Activated CD8-positive, alpha-beta memory T cell treated with anti-CD3 and anti-CD28 coated beads for 24 hours (primary cell): ENCODE measurements around the gene EFEMP1.

ENCODE experiments used
- DNase-seq: peaks from one replicate; pipeline ENCODE4 v3.0.0-alpha.2; 2020

The EFEMP1 gene

DNA sequence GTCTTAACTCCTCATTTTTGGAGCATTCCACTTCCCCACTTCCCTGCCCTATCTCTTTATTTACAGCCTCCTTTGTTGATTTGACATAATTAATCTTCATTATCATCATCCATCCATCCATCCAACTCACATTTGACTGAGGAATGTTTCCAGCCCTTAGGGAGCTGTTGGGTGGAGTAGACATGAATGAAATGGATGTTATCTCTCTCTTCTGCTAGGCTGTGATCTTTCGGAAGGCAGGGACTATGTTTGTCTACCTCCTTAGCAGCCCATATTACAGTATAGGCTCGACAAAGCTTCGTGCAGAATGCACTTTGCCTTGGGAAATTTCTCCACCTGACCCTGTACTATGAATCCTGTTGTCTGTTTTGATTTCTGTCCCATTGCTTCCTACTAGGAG lies 7.7 kb upstream of the EFEMP1 start:
- no peak for DNase-seq

DNA sequence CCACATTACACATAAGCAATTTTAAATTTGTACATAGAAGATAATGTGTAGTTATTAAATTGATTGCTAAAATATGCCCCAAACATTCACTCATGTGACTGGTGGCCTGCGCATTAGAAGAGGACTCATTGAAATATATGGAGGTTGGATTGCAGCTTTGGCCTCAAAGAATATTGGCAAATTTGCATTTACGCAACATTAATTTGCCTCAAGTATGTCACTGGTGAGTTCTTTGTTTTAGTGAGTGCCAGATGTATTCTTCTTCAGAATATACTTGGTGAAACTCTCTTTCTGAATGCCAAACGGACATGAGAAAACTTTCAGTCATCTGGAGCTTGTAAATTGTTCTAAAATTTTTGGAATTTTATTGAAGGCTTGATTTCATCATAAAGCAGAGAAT lies 5.9 kb upstream of the EFEMP1 start:
- DNase-seq: no peak

DNA sequence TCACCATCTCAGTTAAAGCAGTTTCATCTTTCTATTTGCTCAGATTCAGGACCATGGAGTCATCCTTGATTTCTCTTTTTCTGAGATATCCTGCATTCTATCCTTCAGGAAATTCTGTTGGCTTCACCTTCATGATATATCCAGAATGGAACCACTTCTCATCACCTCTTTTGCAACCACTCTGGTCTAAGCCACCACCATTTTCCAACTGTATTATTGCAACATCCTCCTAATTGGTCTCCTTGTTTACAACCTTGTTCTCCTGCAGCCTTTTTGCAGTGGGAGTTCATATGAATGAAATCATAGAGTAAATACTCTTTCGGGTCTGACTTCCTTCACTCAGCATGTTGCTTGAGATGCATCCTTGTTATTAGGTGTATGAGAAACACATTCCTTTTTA lies 3.4 kb upstream of the EFEMP1 start:
- no peak for DNase-seq

DNA sequence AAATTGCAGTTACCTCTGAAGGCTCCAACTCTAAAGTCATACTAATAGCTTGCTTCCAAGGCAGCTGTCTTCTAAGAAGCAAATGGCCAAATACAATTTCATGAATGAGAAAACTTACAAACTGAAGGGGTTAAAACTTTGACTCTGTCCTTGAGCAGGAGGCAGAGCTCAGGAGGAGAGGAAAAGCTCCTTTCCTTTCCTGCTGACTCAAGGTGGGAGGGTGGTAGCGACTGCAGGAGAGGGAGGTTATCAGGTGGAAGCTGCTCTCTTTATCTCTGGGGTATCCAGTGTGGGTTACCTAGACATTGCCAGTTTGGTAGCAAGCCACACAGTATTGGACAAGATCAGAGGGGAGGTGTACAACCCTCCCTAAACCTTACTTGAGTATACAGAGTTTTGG lies 2.7 kb upstream of the EFEMP1 start:
- DNase-seq: no peak

DNA sequence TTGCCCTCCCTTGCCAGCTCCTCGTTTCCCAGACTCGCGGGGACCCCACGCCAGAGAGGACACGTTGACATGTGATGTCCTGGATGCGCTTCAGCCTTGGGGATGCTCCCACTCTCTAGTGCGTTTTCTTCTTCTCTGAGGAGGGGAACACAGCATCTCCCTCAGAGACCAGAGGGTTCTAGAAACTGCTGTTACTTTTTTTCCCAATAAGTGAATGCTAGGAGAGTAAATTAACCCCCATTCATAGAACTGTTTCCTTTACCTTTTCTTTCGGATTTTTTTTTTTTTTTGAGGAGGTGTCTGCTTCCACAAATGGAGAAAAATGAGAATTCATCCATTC lies 370 bp upstream of the EFEMP1 start:
- no peak for DNase-seq

DNA sequence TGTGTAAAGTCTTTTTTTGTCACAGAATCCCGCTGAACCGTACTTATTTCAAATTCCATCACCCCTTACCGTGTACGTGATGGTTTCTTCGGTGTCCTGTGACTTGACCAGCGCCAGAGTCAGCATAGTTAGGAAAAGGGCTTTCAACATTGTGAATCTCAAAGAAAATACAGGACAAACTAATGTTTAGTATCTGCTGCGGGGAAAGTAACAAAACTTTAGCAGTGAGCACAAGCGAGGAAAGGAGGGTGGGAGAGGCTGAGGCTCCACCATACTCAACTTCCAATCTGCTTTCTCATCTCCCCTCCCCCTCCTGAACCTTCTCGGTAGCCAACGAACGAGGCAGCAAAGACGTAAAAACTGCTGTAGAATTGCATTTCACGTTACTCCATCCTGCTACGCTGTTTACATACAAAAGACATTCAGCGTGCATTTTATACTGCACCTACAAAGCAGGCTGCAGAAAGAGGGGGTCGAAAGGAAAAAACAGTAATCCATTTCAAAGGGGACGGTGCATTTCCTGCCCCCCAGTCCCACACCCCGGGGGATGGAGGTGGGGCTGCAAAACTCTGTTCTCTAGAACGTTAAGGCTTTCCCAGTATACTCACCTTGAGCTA lies 1.2 kb downstream of the EFEMP1 start:
- DNase-seq: no peak

DNA sequence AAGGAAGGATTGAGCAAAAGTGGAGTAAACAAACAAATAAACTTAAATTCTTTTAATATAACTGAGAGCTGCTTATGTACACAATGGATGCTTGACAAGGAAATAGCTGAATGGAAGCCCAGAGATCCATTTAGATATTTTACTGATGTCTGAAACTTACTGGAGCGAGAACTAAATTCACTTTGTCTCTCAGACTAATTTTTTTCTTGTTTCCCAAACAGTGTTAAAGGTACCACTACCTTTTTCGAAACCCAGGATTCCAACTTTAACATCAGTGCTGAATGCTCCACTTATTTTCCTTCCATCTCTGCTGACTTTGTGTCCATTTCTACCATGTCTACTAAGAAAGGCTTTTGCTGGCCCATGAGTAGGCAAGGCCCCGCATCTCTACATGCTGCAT lies 4.0 kb downstream of the EFEMP1 start:
- DNase-seq: no peak

DNA sequence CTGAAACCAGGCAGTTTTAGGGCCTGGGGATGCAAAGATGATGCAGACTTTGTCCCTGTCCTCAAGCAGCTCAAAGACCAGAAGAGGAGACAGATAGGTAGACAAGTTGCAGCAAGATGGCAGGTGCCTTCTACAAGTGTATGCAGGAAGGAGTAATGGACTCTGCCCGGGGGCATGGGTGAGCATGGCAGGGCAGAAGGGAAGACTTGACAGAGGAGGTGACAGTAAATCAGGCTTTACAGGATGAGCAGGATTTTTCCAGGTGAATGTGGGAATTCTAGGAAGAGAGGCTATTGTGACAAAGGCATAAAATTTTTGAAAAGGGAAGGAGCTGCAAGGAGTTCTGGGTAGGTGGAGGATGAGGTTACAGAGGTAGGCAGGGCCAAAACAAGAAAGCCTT lies 4.7 kb downstream of the EFEMP1 start:
- no peak for DNase-seq

DNA sequence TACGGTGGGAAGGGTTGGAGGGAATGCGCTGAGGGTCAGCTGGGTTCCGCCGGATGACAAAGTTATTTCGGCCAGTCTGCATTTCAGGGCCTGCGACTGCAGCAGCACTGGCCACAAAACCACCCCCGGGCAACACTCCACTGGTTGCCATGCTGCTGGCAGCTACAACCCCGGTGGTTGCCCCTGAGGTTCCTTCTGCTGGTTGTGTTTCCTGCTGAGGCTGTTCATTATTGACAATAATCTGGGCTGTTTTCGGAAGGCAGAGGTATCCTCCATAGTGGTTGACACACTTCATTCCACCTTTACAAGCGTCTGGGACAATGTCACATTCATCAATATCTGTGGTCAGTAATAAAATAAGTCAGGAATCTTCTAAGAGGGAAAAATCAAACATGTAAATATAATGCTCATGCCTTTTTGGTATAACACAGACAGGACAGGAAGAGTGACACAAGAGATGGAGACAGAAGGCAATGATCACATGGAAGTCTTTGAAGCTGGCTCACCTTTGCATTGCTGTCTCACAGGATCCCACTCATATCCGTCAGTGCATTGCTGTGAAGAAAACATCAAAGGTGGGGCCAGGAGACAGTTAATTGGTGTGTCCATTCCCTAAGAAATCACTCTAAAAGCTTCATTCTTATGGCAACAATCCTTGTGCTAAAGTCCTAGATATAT lies 5.7 kb downstream of the EFEMP1 start:
- DNase-seq: no peak

DNA sequence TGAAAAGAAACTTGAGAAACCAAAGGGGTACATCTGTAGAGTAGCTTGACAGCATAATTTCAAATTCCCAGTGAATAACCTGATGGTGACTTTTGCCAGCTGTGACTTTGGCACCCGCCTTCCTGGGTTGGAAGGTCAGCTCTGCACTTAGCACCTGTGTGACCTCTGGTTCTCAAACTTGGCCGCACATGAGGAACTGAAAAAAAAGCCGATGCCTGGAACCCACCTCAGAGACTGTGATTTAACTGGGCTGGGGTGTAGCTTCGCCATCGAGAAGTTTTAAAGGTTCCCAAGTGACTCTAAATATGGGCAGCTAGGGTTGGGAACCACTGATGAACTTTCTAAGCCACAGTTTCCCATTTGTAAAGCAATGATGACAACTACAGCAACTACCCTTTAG lies 6.5 kb downstream of the EFEMP1 start:
- DNase-seq: no peak

DNA sequence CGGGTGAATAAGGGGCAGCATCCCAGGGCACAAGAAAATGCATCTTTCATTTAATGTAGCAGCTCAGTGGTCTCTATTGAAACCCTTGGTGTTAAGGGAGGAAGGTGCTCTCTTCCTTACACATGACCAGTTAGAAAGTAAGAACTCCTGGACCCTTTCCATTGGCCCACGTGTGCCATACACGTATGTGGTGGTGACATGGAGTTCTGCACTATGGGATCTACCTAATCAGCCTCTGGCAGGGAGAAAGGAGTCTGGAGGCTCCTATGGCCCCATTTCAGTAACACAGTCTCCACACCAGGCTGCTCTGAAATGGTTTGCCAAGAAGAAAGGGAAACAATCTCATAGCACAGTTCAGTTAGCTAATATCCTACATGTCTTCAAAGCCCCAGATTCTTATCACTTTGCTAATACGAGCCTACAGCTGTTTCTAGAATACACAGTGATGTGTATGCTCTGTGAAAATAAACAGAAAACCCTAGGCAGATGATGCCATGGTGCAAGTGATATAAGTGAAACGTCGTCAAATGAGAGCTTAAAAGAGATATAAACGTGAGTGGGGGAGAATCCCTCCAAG lies 7.0 kb downstream of the EFEMP1 start:
- DNase-seq: no peak

DNA sequence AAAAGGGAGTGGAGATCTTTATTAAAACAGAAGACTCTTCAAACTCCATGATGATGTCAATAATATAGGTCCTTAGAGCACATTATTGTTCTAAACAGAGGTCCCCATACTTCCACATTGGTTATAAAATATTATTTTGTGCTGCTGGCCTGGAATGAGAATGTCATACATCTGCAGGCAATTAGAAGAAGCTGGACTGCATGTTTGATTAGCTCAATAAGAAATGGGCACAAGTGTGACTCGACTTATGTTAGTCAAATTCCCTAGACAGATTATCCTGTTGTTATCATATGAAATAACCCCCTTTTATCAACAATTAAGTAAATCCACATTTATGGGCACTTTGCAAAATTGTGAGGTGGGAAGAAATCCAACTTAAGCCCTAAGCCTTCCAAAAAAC lies 8.8 kb downstream of the EFEMP1 start:
- no peak for DNase-seq

DNA sequence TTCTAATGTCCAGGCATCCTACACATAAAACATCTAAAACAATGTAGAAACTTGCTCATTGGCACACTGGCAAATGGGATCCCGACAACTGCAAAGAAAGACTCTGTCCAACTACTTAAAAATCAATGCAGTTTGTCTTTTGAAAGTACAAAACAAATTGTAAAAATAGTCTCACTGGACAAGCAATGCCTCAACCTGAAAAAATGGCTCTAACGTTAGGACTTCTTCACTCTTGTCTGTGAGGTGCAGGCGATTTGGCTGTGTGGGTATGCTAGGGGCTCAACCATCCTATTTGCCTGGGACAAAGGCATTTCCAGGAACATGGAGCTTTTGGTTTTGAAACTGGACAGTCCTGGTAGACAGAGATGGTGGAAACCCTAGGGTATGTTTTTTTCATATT lies 10.7 kb downstream of the EFEMP1 start:
- no peak for DNase-seq

DNA sequence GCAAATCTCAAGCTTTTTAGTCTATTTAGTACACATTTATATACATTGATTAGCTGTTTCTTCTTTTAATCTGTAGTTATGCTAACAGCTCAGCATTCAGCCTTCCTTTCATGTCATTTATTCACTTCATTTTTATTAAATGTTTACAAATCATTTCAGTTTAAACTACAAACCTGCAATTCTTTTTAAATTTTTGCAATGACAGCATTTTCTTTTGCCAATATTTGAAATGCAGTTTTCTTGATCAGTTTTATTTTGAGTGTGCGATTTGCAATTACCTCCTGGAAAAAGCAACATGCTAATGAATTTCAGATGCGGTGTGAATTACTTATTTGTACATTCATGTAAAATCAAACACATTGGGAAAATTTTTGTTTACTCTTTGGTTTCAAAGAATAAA lies 13.5 kb downstream of the EFEMP1 start:
- DNase-seq: no peak

DNA sequence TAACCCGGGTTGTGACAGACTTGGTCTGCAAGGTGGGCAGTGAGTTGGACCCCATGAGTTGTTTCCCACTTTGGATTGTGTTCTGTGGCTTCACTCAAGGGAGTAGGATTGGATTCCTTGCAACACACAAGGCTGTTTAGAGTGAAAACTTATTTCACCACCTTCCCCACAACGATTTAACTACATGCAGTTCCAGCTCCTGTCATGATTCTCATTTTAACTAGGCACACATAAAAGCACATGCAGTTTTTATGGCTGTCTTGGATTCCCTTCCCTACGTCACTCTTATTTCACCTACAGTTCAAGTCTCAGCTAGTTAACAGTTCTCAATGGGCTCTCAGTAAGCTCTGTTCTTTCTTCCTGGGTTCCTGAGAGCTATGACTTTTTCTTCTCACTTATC lies 15.9 kb downstream of the EFEMP1 start:
- DNase-seq: no peak

DNA sequence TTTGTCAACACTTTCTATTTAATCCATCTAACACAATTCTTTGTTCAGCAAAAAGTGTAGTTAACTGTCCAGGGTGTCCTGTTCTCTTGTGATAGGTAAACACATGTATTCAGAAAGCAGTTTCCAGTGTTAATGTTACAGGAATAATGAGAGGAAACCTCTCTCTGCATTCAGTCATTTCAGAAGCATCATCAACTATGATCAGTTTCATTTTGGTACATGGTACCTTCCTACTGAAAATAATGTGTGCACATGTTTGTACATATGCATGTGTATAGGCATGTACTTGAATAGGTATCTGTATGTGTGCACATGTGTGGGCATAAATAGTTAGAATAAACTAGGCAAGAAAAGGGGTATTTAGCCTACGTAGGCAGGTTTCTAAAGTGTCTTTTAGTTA lies 16.6 kb downstream of the EFEMP1 start:
- DNase-seq: no peak

DNA sequence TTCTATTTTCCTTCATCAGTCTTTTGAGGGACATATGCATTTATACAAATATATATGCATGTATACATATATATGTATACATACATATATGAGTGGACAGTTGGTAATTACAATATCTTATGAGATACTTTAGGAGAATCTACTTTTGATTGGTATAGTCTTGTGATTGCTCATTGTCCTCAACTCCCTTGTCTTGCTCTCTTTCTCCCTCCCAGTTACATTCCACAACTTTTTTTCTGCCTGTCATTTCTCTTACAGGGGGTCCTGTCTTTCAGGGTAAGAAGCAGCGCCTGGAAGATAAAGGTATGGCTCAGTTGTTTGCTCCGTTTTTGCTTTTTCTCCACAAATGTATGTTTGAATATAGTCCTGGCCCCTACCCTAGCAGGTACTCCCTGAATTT lies 19.9 kb downstream of the EFEMP1 start:
- no peak for DNase-seq

DNA sequence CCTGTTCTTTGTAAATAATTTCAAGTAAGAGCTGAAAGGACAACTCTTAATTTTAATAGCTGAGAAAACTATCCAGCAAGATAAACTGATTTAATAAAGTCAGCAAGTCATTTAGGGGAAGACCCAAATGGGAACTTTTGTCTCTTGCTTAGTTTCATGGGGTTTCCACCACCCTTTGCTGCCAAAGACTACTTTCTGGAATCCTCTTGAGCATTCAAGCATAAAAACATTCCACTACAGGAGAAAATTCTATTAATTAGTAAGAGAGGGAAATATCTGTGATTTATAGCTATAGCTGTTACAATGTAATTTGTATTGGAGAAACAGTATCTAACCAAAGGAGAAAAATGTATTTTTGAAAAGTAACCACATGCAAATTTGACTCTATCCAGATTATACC lies 20.6 kb downstream of the EFEMP1 start:
- DNase-seq: no peak

DNA sequence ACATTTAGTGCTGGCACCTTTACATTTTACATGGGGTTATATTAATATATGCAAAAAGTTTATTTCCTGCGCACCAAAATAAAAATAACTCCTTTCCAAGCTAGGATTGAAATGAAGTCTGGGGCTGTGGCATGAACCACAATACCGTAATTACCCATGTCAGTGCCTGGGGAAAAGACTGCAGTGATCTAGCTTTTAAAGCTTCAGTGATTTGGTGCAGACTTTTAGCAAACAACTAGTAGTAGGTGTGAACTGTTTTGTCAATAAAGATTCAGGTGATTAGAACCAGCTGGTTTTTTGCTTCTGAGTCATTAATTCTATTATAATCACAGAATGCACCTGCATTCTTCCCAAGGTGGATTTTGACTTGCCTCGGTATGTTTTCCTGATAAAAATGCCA lies 21.2 kb downstream of the EFEMP1 start:
- no peak for DNase-seq

DNA sequence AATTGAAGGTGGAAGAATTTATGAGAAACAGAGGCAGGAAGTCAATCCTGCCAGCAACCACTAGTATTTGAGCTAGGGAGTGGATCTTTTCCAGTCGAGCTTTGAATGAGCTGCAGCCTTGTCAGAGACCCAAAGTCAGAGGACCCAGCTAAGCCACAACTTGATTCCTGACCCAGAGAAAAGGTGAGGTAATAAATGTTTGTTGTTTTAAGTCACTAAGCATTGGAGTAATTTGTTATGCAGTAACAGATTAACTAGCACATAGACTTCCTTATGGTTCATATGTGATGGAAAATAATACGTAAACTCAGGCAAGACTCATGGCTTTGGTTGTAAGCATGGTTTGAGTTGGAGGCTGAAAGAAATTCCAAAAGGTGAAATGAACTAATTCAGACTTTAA lies 21.6 kb downstream of the EFEMP1 start:
- no peak for DNase-seq

DNA sequence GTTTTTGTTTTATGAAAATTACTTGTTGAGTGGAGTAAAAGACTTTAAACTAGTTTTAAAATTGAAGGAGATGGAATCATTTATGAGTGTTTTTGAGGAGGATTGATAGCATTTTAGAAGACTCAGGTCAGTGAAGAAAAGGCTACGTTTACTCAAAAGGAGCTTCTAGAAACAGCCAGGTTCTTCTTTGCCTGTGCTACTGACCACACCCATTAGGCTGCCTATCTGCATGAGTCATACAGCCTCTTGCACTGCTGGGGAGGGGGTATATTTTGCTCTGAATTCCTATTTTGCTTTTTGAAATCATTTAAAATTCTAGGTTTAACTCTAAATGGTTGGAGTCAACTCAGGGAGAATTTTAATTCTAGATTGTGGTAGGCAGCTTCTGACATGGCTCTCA lies 22.3 kb downstream of the EFEMP1 start:
- no peak for DNase-seq

DNA sequence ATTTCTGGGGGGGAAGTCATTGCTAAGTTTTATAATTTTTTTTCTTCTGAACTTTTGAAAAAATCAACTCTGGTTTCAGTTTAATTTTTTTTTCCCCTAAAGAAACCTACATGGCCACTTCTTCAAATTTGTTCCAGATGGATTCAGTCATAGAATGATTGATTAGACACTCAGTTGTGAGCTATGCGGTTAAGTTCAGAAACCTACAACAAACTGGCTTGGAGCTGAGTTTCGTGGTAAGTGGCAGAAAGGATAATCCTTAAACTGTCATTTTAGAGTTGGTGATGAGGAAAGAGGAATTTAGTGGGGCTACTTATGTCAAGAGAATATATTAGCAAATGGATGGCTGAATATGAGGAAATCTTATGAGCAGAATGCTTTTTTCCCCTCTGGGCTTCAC lies 23.7 kb downstream of the EFEMP1 start:
- DNase-seq: no peak

DNA sequence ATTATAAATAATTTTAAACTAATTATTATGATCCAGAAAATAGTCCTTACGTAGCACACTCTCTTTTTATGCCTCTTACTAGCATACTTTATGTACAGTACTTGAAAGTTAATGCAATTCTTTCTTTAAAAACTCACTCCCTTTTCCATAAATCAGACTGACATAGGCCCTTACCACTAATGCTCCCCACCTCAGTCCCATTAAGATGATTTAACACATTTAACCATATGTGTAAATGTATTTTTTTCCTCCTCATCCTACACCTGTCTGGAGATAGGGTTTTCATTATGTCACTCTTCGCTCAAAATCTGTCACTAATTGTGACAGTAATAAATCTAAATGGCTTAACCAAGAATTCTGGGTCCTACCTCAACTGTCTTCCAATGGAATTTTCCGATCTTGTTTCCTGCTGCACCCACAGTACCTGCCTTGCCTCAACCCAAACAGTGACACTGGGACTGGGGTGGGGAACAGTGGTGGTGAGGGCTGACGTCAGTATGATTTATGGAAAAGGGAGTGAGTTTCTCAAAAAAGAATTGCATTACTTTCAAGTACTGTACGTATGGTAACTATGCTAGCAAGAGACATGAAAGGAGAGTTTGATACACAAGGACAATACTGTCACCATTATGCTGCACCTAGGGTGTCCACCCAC lies 25.1 kb downstream of the EFEMP1 start:
- no peak for DNase-seq

DNA sequence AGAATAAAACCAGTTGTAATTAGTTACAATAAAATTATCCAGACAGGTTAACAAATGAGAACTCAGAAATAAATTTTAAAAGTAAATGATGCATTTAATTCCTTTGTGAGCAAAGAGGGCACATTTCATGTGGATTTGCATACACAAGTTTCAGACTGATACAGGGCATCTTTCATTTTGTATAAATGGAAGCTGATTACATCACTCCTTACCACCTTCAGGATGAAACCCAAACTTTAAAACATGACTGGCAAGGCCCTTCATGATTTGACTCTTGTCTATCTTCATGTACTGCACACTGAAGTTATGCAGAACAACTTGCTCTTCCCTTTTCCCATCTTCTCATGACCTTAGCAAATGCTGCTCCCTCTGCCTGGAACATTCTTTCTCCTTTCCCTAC lies 26.9 kb downstream of the EFEMP1 start:
- no peak for DNase-seq

DNA sequence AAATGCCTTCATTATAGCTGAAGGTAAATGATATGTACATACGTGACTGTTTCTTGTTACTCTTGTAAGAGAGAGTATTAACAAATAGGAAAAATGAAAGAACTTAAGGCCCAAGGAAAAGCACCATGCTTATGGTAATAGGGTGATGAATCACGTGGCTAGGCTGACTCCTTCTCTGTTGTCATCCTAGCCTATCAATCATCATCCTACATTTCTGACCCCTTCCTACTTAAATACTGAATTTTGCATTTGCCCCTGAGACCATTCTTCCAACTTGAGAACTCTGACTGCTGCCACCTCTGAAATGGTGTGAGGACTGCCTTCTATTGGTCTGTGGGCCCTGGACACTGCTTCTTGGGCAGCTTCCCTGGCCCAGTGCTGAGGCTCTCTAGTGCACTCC lies 28.9 kb downstream of the EFEMP1 start:
- no peak for DNase-seq
